ENCODE data around the gene ETS2. TPM values are rescaled to one million over a fixed set of nuclear protein-coding genes. Genes with fewer than 3 reads are reported as not detected.

ETS2 gene
- total RNA-seq, 1 experiment from 2014 or later = 132 TPM

- no peak for ATAC-seq
- no peak for DNase-seq (ENCODE audit: low read depth, low spot score)
- no peaks in the 10 kb centered on the region for H3K27me3 ChIP-seq (ENCODE audit: control insufficient read depth, insufficient read depth, low read length)
- no TSS peak for BruUV-seq (replicated peaks)
- no peak overlapping the region for H3K27ac ChIP-seq (ENCODE audit: low read length)
- POLR2A ChIA-PET = no interaction called here
- H3K4me3 ChIP-seq (ENCODE audit: low read depth in 2 of 2, low read length in 2 of 2) = no peak overlapping the region
- H3K9me3 ChIP-seq (ENCODE audit: control insufficient read depth, insufficient read depth, low read depth, low read length) = no peaks in the 10 kb centered on the region
- CTCF ChIA-PET = no interaction called here
- intact Hi-C loops (cut with micrococcal nuclease; ENCODE audit: unreplicated experiment) = no loop called here
- in situ Hi-C loops (cut with HindIII; ENCODE audit: low pct_unique_long_range_greater_than_20kb, low sequenced_read_pairs) = no loop called here
- no peaks in the 10 kb centered on the region; the same call in 1 of the 2 replicates for H3K36me3 ChIP-seq (ENCODE audit: control insufficient read depth, insufficient read depth, low read length)
- H3K4me1 ChIP-seq (ENCODE audit: control insufficient read depth, insufficient read depth, low read length) = no peaks in the 10 kb centered on the region
- TF ChIP-seq POLR2AphosphoS5 (IDR thresholded peaks at IDR 0.05; ENCODE audit: low read depth, low read length) (no peak), TCF7L2 (IDR thresholded peaks at IDR 0.05; ENCODE audit: low read depth, low read length) (no peak), SIN3A (IDR thresholded peaks at IDR 0.05; ENCODE audit: borderline replicate concordance, insufficient read depth, low read depth, low read length) (no peak), REST (IDR thresholded peaks at IDR 0.05; ENCODE audit: insufficient read depth in 1 of 2, low read depth in 2 of 2, low read length in 1 of 2) (no peak), CTCF (IDR thresholded peaks at IDR 0.05) (no peak)
These were observed 47.0 kb downstream of the ETS2 start for GRCh38 chr21:38852708-38853107.

DNA sequence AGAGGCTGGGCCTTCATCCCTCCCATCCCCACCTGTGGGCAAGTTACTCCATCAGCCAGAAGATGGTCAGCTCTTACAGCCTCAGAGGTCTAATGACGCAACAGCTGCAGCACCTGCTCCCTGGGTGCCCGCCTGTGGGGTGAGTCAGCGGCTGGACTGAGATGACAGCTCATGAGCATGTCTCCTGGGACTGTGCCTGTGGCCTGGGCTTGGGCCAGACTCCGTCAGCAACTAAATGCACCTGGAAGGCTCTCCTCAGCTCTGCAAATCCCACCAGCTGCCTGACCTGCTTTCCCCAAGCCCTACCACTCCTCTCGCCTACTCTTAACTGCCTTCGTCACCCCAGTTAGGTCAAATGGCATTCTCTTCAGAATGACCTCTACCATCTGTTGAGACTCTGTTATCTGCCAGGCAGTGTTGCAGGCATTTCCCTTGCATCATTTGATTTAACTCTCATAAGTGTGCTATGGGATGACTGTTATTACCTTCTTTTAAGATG, 47.7 kb downstream of the ETS2 start:
- no TSS peak for BruUV-seq (replicated peaks)
- TF ChIP-seq CTCF (IDR thresholded peaks at IDR 0.05) (no peak), SIN3A (IDR thresholded peaks at IDR 0.05; ENCODE audit: borderline replicate concordance, insufficient read depth, low read depth, low read length) (no peak), POLR2AphosphoS5 (IDR thresholded peaks at IDR 0.05; ENCODE audit: low read depth, low read length) (no peak), REST (IDR thresholded peaks at IDR 0.05; ENCODE audit: insufficient read depth in 1 of 2, low read depth in 2 of 2, low read length in 1 of 2) (no peak), TCF7L2 (IDR thresholded peaks at IDR 0.05; ENCODE audit: low read depth, low read length) (no peak)
- POLR2A ChIA-PET = no interaction called here
- Histone ChIP-seq H3K4me1 (ENCODE audit: control insufficient read depth, insufficient read depth, low read length) (no peaks in the 10 kb centered on the region), H3K4me3 (ENCODE audit: low read depth in 2 of 2, low read length in 2 of 2) (no peak overlapping the region), H3K27me3 (ENCODE audit: control insufficient read depth, insufficient read depth, low read length) (no peaks in the 10 kb centered on the region), H3K27ac (ENCODE audit: low read length) (no peak overlapping the region), H3K9me3 (ENCODE audit: control insufficient read depth, insufficient read depth, low read depth, low read length) (no peaks in the 10 kb centered on the region), H3K36me3 (ENCODE audit: control insufficient read depth, insufficient read depth, low read length) (no peaks in the 10 kb centered on the region; the same call in 1 of the 2 replicates)
- CTCF ChIA-PET = no interaction called here
- in situ Hi-C loops (cut with HindIII; ENCODE audit: low pct_unique_long_range_greater_than_20kb, low sequenced_read_pairs) = no loop called here
- intact Hi-C loops (cut with micrococcal nuclease; ENCODE audit: unreplicated experiment) = no loop called here
- DNase-seq (ENCODE audit: low read depth, low spot score) (peak; percentile 55), ATAC-seq (peak; percentile 74)
